ENCODE results near the gene GPC5. TPM values are rescaled to one million over a fixed set of nuclear protein-coding genes. Genes with fewer than 3 reads are reported as not detected.

GPC5 gene
- total RNA-seq, 2 donors from 2014 or later = not detected

DNA sequence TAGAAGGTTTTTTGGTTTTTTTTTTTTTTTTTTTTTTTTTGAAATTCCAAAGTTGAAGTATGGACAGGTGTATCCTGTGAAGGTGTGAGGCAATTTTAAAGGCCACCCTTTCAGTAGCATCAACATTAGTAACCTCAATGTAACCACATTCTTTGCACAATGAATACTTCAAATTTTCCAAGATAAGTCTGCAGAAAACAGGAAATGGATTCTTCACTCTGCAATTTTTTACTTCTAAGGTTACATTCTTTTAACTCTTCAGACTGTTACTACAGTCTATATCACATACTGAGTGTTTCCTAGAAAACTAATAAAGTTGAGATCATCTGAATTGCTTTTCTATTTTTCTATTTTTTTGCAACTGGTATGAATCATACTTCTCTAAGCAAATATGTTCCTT is 1259.1 kb downstream of the GPC5 start:
- DNase-seq = no peak
- H3K27me3 ChIP-seq = no peaks in the 10 kb centered on the region
- TF ChIP-seq POLR2A (IDR thresholded peaks at IDR 0.05) = no peak
- TF ChIP-seq, protein P1, sequence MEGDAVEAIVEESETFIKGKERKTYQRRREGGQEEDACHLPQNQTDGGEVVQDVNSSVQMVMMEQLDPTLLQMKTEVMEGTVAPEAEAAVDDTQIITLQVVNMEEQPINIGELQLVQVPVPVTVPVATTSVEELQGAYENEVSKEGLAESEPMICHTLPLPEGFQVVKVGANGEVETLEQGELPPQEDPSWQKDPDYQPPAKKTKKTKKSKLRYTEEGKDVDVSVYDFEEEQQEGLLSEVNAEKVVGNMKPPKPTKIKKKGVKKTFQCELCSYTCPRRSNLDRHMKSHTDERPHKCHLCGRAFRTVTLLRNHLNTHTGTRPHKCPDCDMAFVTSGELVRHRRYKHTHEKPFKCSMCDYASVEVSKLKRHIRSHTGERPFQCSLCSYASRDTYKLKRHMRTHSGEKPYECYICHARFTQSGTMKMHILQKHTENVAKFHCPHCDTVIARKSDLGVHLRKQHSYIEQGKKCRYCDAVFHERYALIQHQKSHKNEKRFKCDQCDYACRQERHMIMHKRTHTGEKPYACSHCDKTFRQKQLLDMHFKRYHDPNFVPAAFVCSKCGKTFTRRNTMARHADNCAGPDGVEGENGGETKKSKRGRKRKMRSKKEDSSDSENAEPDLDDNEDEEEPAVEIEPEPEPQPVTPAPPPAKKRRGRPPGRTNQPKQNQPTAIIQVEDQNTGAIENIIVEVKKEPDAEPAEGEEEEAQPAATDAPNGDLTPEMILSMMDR (IDR thresholded peaks at IDR 0.05) = no peak
- H3K36me3 ChIP-seq (replicated peaks in 1 of 2; ENCODE audit: insufficient read depth in 1 of 2, low read depth in 2 of 2) = no peaks in the 10 kb centered on the region
- H3K4me1 ChIP-seq = no peaks in the 10 kb centered on the region
- no peaks in the 10 kb centered on the region for H3K9me3 ChIP-seq
- no peak overlapping the region for H3K27ac ChIP-seq
- ATAC-seq = no peak
- H3K4me3 ChIP-seq = no peak overlapping the region
- intact Hi-C loops (cut with DNase I) = no loop called here

DNA sequence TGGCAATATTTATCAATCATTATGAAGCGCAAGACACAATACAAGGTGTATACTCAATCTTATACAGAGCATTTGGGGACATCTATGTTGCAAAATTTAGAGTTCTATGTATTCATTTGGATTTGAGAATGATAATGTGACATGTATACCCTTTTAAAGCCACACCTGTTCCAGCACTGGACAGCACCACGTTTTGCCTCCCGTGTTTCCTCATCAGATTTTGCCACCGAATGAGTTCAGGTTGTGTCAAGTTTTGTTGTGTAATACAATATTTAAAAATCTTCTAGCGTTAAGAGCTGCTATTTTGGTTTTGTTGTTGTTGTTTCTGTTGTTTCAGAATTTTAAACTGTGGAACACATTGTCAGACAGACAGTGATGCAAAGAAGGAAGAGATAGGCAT is 1259.9 kb downstream of the GPC5 start:
- no peaks in the 10 kb centered on the region for H3K27me3 ChIP-seq

GRCh38 chr13:92661406-92661805 is 1263.0 kb downstream of the GPC5 start:
- intact Hi-C loops (cut with DNase I) = no loop called here
- Histone ChIP-seq H3K27ac (no peak overlapping the region), H3K9me3 (no peaks in the 10 kb centered on the region), H3K4me3 (no peak overlapping the region), H3K4me1 (no peaks in the 10 kb centered on the region), H3K27me3 (no peaks in the 10 kb centered on the region), H3K36me3 (replicated peaks in 1 of 2; ENCODE audit: insufficient read depth in 1 of 2, low read depth in 2 of 2) (no peaks in the 10 kb centered on the region)
- ATAC-seq (no peak), DNase-seq (no peak)
- 59 to 81% methylated on average over 1 of the region's 1 CpG for WGBS, 2 donors
- TF ChIP-seq, protein P1 (IDR thresholded peaks at IDR 0.05) = no peak
- no peak for TF ChIP-seq POLR2A (IDR thresholded peaks at IDR 0.05)

More for the DNA sequence above, 1259.9 kb downstream of the GPC5 start:
- Histone ChIP-seq H3K9me3 (no peaks in the 10 kb centered on the region), H3K27ac (no peak overlapping the region), H3K36me3 (replicated peaks in 1 of 2; ENCODE audit: insufficient read depth in 1 of 2, low read depth in 2 of 2) (no peaks in the 10 kb centered on the region), H3K4me1 (no peaks in the 10 kb centered on the region), H3K4me3 (no peak overlapping the region)
- ATAC-seq (no peak), DNase-seq (no peak)
- intact Hi-C loops (cut with DNase I) = no loop called here
- TF ChIP-seq, protein P1 (IDR thresholded peaks at IDR 0.05) = no peak
- TF ChIP-seq POLR2A (IDR thresholded peaks at IDR 0.05) = no peak
- WGBS, 2 donors = 76 to 77% methylated on average over 5 of the region's 5 CpGs

GRCh38 chr13:92668157-92668556 is 1269.7 kb downstream of the GPC5 start:
- no peak for ATAC-seq
- no peaks in the 10 kb centered on the region for H3K27me3 ChIP-seq
- no peak overlapping the region for H3K27ac ChIP-seq
- H3K4me3 ChIP-seq = no peak overlapping the region
- intact Hi-C loops (cut with DNase I) = no loop called here
- no peaks in the 10 kb centered on the region for H3K4me1 ChIP-seq
- no peak for DNase-seq
- H3K9me3 ChIP-seq = no peaks in the 10 kb centered on the region
- TF ChIP-seq, protein P1 (IDR thresholded peaks at IDR 0.05) = no peak
- TF ChIP-seq POLR2A (IDR thresholded peaks at IDR 0.05) = no peak
- H3K36me3 ChIP-seq (replicated peaks in 1 of 2; ENCODE audit: insufficient read depth in 1 of 2, low read depth in 2 of 2) = no peaks in the 10 kb centered on the region

- TF ChIP-seq POLR2A (IDR thresholded peaks at IDR 0.05) = no peak
- TF ChIP-seq, protein P1 (IDR thresholded peaks at IDR 0.05) = no peak
- H3K9me3 ChIP-seq = no peaks in the 10 kb centered on the region
- 82 to 87% methylated on average over 2 of the region's 2 CpGs for WGBS, 2 donors
- intact Hi-C loops (cut with DNase I) = no loop called here
- no peak overlapping the region for H3K4me3 ChIP-seq
- no peak for ATAC-seq
- H3K36me3 ChIP-seq (replicated peaks in 1 of 2; ENCODE audit: insufficient read depth in 1 of 2, low read depth in 2 of 2) = no peaks in the 10 kb centered on the region
- H3K4me1 ChIP-seq = no peaks in the 10 kb centered on the region
- H3K27me3 ChIP-seq = no peaks in the 10 kb centered on the region
- DNase-seq = no peak
- H3K27ac ChIP-seq = no peak overlapping the region
Measured at GRCh38 chr13:92670096-92670495, 1271.7 kb downstream of the GPC5 start.
